ENCODE measurements around the gene NPL. TPM values are rescaled to one million over a fixed set of nuclear protein-coding genes. Genes with fewer than 3 reads are reported as not detected.

The NPL gene
- total and polyA plus RNA-seq, 12 donors, result 4.8 to 31.7 (median 21.2) TPM

DNA sequence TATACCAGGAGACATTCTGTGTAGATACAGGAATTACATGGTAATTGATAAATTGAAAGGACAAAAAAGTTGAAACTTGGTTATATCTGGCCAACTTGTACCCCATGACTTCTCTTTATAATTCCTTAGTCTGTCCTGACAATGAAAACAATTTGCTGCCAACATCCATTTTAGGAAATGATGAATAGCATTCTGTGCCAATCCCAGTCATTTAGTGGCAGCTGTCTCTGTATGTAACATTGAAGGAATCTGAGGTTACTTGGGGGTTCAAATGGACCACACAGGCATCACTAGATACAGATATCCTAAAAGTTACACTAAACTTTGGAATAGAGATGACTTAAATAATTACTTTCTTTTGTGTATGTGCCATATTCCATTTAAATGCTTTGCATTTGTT is 87.8 kb downstream of the NPL start:
- Histone ChIP-seq H3K27ac (no peak overlapping the region), H3K27me3 (no peaks in the 10 kb centered on the region), H3K9me3 (replicated peaks in 1 of 3) (no peaks in the 10 kb centered on the region), H3K4me3 (no peak overlapping the region), H3K36me3 (replicated peaks in 1 of 2) (peaks cover 0 to 100% of the 10 kb centered on the region in 2 donors), H3K4me1 (replicated peaks in 1 of 2) (no peaks in the 10 kb centered on the region)
- intact Hi-C loops (cut with DNase I), result no loop called here
- TF ChIP-seq, protein P1, sequence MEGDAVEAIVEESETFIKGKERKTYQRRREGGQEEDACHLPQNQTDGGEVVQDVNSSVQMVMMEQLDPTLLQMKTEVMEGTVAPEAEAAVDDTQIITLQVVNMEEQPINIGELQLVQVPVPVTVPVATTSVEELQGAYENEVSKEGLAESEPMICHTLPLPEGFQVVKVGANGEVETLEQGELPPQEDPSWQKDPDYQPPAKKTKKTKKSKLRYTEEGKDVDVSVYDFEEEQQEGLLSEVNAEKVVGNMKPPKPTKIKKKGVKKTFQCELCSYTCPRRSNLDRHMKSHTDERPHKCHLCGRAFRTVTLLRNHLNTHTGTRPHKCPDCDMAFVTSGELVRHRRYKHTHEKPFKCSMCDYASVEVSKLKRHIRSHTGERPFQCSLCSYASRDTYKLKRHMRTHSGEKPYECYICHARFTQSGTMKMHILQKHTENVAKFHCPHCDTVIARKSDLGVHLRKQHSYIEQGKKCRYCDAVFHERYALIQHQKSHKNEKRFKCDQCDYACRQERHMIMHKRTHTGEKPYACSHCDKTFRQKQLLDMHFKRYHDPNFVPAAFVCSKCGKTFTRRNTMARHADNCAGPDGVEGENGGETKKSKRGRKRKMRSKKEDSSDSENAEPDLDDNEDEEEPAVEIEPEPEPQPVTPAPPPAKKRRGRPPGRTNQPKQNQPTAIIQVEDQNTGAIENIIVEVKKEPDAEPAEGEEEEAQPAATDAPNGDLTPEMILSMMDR (IDR thresholded peaks at IDR 0.05), result no peak
- TF ChIP-seq POLR2A (IDR thresholded peaks at IDR 0.05), result no peak
- DNase-seq, result no peak

DNA sequence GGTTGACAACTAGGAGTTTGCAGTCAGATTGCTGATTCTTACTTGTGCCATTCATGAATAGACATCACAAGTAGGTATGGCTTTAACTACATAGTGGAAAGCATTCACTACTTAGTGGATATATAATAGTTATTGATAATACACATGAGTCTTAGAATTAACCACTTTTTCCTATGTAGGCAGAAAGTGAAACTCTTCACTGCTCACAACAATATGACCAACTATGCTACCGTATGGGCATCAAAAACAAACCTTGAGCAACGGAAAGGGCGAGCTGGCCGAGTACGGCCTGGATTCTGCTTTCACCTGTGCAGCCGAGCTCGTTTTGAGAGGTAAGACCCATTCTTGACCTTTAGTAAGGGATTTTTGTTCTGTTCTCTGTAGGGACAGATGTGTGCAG is 88.3 kb downstream of the NPL start:
- Histone ChIP-seq H3K27ac (no peak overlapping the region), H3K36me3 (replicated peaks in 1 of 2) (peaks cover 0 to 100% of the 10 kb centered on the region in 2 donors), H3K4me1 (replicated peaks in 1 of 2) (no peaks in the 10 kb centered on the region), H3K27me3 (no peaks in the 10 kb centered on the region), H3K4me3 (no peak overlapping the region), H3K9me3 (replicated peaks in 1 of 3) (no peaks in the 10 kb centered on the region)
- no peak for DNase-seq
- intact Hi-C loops (cut with DNase I), result no loop called here
- TF ChIP-seq POLR2A (IDR thresholded peaks at IDR 0.05), result no peak
- TF ChIP-seq, protein P1 (IDR thresholded peaks at IDR 0.05), result no peak
- 90 to 95% (median 92%) methylated on average over 7 of the region's 7 CpGs for WGBS, 4 donors

Other genes starting within 250 kb of the NPL start
- 10 to 100 TPM in 6 of 9 donors, 1 to 10 TPM in 3; 8.7 to 24.3 (median 11.8) TPM for gene RNASEL, start 200.5 kb upstream of the NPL start, total RNA-seq
- 10 to 100 TPM in 1 of 3 donors, 1 to 10 TPM in 2; 3.5 to 16.0 (median 5.7) TPM for gene RNASEL, start 200.5 kb upstream of the NPL start, polyA plus RNA-seq
- 1 to 10 TPM in 7 of 9 donors, under 1 TPM in 2; 0.36 to 7.8 (median 3.2) TPM for gene RGS16, start 185.4 kb upstream of the NPL start, total RNA-seq
- gene RGS16, start 185.4 kb upstream of the NPL start, polyA plus RNA-seq, result 1 to 10 TPM; 4.3 to 7.1 (median 5.5) TPM
- 1 to 10 TPM in 6 of 9 donors, under 1 TPM in 3; 0.40 to 4.8 (median 1.2) TPM for gene RGS8, start 105.2 kb upstream of the NPL start, total RNA-seq
- 10 to 100 TPM in 1 of 3 donors, under 1 TPM in 2; 0.72 to 11.8 (median 0.74) TPM for gene RGS8, start 105.2 kb upstream of the NPL start, polyA plus RNA-seq
- 100 to 1,000 TPM in 5 of 9 donors, 10 to 100 TPM in 4; 59.3 to 147 (median 103) TPM for gene DHX9, start 49.6 kb downstream of the NPL start, total RNA-seq
- gene DHX9, start 49.6 kb downstream of the NPL start, polyA plus RNA-seq, result 100 to 1,000 TPM in 1 of 3 donors, 10 to 100 TPM in 2; 50.9 to 130 (median 52.6) TPM
- gene SHCBP1L, start 163.4 kb downstream of the NPL start, total RNA-seq, result under 1 TPM in 1 of 9 donors, not detected in 8; 0.06 TPM
- gene SHCBP1L, start 163.4 kb downstream of the NPL start, polyA plus RNA-seq, result not detected
- gene LAMC1, start 233.6 kb downstream of the NPL start, total RNA-seq, result 100 to 1,000 TPM in 2 of 9 donors, 10 to 100 TPM in 7; 65.3 to 110 (median 82.2) TPM
- gene LAMC1, start 233.6 kb downstream of the NPL start, polyA plus RNA-seq, result 10 to 100 TPM; 12.3 to 49.8 (median 17.5) TPM